Liver (tissue), 9 donors: ENCODE data around the gene NPTN. TPM values are rescaled to one million over a fixed set of nuclear protein-coding genes. Genes with fewer than 3 reads are reported as not detected.

Experiments used
- DNase-seq: peaks from one replicate; pipeline ENCODE4 v3.0.0-alpha.2; 2017; ENCODE audit warnings: low spot score
- H3K27ac ChIP-seq, 2 donors: one replicate each; pipeline ENCODE4 v1.7.0; 2013; ENCODE audit warnings: inconsistent platforms in 2 of 2, low read length in 2 of 2, control low read depth in 1 of 2, low read depth in 1 of 2, mild to moderate bottlenecking in 1 of 2
- H3K27me3 ChIP-seq, 4 donors: one replicate each; pipeline versions ENCODE4 v1.6.1 to v1.7.0; 2013; ENCODE audit warnings: low read length in 3 of 4, inconsistent platforms in 1 of 4, mild to moderate bottlenecking in 1 of 4, moderate library complexity in 1 of 4; ENCODE audit not compliant: control insufficient read depth in 4 of 4, insufficient read depth in 4 of 4
- H3K36me3 ChIP-seq, 4 donors: one replicate each; pipeline versions ENCODE4 v1.6.1 to v1.7.0; 2013; ENCODE audit warnings: low read length in 3 of 4, mild to moderate bottlenecking in 3 of 4, low read depth in 1 of 4, moderate library complexity in 1 of 4; ENCODE audit not compliant: control insufficient read depth in 4 of 4, insufficient read depth in 3 of 4
- H3K4me1 ChIP-seq, 4 donors: one replicate each; pipeline versions ENCODE4 v1.6.1 to v1.7.0; 2013; ENCODE audit warnings: low read length in 3 of 4, mild to moderate bottlenecking in 3 of 4, moderate library complexity in 1 of 4; ENCODE audit not compliant: control insufficient read depth in 4 of 4, insufficient read depth in 4 of 4
- H3K4me3 ChIP-seq, 3 donors: one replicate each; pipeline versions ENCODE4 v1.6.1 to v1.7.0; 2013; ENCODE audit warnings: low read length in 3 of 3, control low read depth in 1 of 3, low read depth in 1 of 3, mild to moderate bottlenecking in 1 of 3
- H3K9ac ChIP-seq, 2 donors: one replicate each; pipeline ENCODE4 v1.7.0; 2013; ENCODE audit warnings: low read length in 2 of 2, mild to moderate bottlenecking in 2 of 2, moderate library complexity in 2 of 2, control low read depth in 1 of 2, low read depth in 1 of 2
- H3K9me3 ChIP-seq, 4 donors: one replicate each; pipeline versions ENCODE4 v1.6.1 to v1.7.0; 2013; ENCODE audit warnings: low read length in 3 of 4; ENCODE audit not compliant: control insufficient read depth in 4 of 4
- EGR1 ChIP-seq, 2 donors: IDR thresholded peaks; 2 replicates each; pipeline ENCODE4 v1.6.1; 2016 to 2018; ENCODE audit warnings: antibody characterized with exemption in 2 of 2, low read depth in 2 of 2
- FOXA1 ChIP-seq: IDR thresholded peaks from 2 replicates; pipeline ENCODE4 v1.6.1; 2016; ENCODE audit warnings: antibody characterized with exemption
- FOXA2 ChIP-seq: IDR thresholded peaks from 2 replicates; pipeline ENCODE4 v1.6.1; 2016; ENCODE audit warnings: antibody characterized with exemption
- GABPA ChIP-seq, 2 donors: IDR thresholded peaks in 1 of 2; conservative IDR thresholded peaks in 1 of 2; 2 replicates each; pipeline ENCODE4 v1.6.1; 2016; ENCODE audit warnings: antibody characterized with exemption in 2 of 2, mild to moderate bottlenecking in 1 of 2, moderate library complexity in 1 of 2
- HNF4G ChIP-seq: IDR thresholded peaks from 2 replicates; pipeline ENCODE4 v1.6.1; 2016; ENCODE audit warnings: antibody characterized with exemption
- NR2F2 ChIP-seq: IDR thresholded peaks from 2 replicates; pipeline ENCODE4 v1.6.1; 2016; ENCODE audit warnings: antibody characterized with exemption
- RAD21 ChIP-seq, 2 donors: IDR thresholded peaks; 2 replicates each; pipeline ENCODE4 v1.6.1; 2016; ENCODE audit warnings: antibody characterized with exemption in 2 of 2, mild to moderate bottlenecking in 2 of 2
- RXRA ChIP-seq, 2 donors: IDR thresholded peaks; 2 replicates each; pipeline ENCODE4 v1.6.1; 2017 to 2018; ENCODE audit warnings: antibody characterized with exemption in 2 of 2, mild to moderate bottlenecking in 1 of 2
- SP1 ChIP-seq: IDR thresholded peaks from 2 replicates; pipeline ENCODE4 v1.6.1; 2018; ENCODE audit warnings: antibody characterized with exemption, mild to moderate bottlenecking
- TAF1 ChIP-seq: conservative IDR thresholded peaks from 2 replicates; pipeline ENCODE4 v1.6.1; 2016; ENCODE audit warnings: antibody characterized with exemption, mild to moderate bottlenecking
- YY1 ChIP-seq: IDR thresholded peaks from 2 replicates; pipeline ENCODE4 v1.6.1; 2016; ENCODE audit warnings: antibody characterized with exemption, mild to moderate bottlenecking
- WGBS: extraction: QIAGEN DNeasy Blood & Tissue Kit; methylation state at CpG from one replicate; pipeline ENCODE4 v1.1.7; 2013; 5-methylcytosine and 5-hydroxymethylcytosine counted together
- polyA plus RNA-seq, 2 donors: library from polyadenylated mRNA; stranded (reverse) in 1 of 2; unstranded in 1 of 2; fragments of 200-250 nt in 1 of 2; fragments of >200 nt in 1 of 2; fragmentation: Nextera tagmentation in 1 of 2; extraction: Ambion mirVana in 1 of 2; gene quantifications; one replicate each; pipeline versions ENCODE4 v1.2.1 to v1.2.3, GENCODE V29; 2013 to 2015
- total RNA-seq, 2 donors: library from RNA; depleted of rRNA; stranded (reverse); fragments of >200 nt; gene quantifications; one replicate each; pipeline ENCODE4 v1.2.3, GENCODE V29; 2014
- TF ChIP-seq, protein P1 (sequence below): IDR thresholded peaks from 2 replicates; pipeline ENCODE4 v1.6.1; 2016; ENCODE audit warnings: antibody characterized with exemption, mild to moderate bottlenecking
- TF ChIP-seq, protein P2 (sequence below): IDR thresholded peaks from 2 replicates; pipeline ENCODE4 v1.6.1; 2016; ENCODE audit warnings: antibody characterized with exemption
- TF ChIP-seq, protein P3 (sequence below): IDR thresholded peaks from 2 replicates; pipeline ENCODE4 v1.6.1; 2016; ENCODE audit warnings: antibody characterized with exemption
- TF ChIP-seq, protein P4 (sequence below): fragments of 150-350 bp; IDR thresholded peaks from 2 replicates; pipeline ENCODE4 v1.5.1; 2017; ENCODE audit warnings: improper control_type of control experiment, low read depth, low read length; ENCODE audit not compliant: missing input control
- TF ChIP-seq, protein P5 (sequence below): IDR thresholded peaks from 2 replicates; pipeline ENCODE4 v1.6.1; 2016; ENCODE audit warnings: antibody characterized with exemption
- donor health status: healthy.
- donor health status: healthy.
- donor health status: healthy.
- donor health status: healthy.
- donor health status: healthy.

NPTN gene
- total and polyA plus RNA-seq, 4 donors: 16.8 to 42.4 (median 33.9) TPM

DNA sequence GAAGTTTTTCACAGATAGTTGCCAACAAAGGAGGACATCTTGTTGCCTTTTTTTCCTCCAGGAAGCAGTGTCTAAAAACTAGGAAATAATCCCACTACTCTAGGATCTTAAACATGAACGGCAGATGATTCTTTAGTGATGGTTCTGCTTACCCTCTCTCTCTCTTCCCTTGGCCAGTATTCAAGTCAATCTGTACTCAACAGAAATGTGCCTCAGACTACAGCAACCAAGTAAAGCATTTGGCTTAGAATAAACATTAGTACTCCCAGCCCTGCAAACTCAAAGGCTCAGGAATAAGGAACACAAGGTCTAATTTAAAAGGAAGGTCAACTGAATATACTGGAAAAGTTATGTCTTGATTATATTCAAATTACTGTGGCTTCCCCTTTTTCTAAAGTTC, 8.7 kb downstream of the NPTN start:
- 66% methylated on average over 1 of the region's 1 CpG for WGBS
- Histone ChIP-seq H3K9me3 (no peaks in the 10 kb centered on the region), H3K36me3 (no peaks in the 10 kb centered on the region), H3K4me3 (no peak overlapping the region), H3K27me3 (no peaks in the 10 kb centered on the region), H3K4me1 (peaks cover 11 to 30% (median 19%) of the 10 kb centered on the region in 4 donors), H3K9ac (no peak overlapping the region), H3K27ac (no peak overlapping the region)
- TF ChIP-seq NR2F2 (no peak), HNF4G (no peak), SP1 (no peak), TAF1 (no peak), EGR1 (IDR thresholded peaks at IDR 0.05; ENCODE audit: low read depth in 2 of 2) (no peak), FOXA2 (no peak), FOXA1 (no peak)
- TF ChIP-seq, protein P1, sequence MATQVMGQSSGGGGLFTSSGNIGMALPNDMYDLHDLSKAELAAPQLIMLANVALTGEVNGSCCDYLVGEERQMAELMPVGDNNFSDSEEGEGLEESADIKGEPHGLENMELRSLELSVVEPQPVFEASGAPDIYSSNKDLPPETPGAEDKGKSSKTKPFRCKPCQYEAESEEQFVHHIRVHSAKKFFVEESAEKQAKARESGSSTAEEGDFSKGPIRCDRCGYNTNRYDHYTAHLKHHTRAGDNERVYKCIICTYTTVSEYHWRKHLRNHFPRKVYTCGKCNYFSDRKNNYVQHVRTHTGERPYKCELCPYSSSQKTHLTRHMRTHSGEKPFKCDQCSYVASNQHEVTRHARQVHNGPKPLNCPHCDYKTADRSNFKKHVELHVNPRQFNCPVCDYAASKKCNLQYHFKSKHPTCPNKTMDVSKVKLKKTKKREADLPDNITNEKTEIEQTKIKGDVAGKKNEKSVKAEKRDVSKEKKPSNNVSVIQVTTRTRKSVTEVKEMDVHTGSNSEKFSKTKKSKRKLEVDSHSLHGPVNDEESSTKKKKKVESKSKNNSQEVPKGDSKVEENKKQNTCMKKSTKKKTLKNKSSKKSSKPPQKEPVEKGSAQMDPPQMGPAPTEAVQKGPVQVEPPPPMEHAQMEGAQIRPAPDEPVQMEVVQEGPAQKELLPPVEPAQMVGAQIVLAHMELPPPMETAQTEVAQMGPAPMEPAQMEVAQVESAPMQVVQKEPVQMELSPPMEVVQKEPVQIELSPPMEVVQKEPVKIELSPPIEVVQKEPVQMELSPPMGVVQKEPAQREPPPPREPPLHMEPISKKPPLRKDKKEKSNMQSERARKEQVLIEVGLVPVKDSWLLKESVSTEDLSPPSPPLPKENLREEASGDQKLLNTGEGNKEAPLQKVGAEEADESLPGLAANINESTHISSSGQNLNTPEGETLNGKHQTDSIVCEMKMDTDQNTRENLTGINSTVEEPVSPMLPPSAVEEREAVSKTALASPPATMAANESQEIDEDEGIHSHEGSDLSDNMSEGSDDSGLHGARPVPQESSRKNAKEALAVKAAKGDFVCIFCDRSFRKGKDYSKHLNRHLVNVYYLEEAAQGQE: no peak
- TF ChIP-seq, protein P2, sequence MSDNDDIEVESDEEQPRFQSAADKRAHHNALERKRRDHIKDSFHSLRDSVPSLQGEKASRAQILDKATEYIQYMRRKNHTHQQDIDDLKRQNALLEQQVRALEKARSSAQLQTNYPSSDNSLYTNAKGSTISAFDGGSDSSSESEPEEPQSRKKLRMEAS: no peak
- no peak for DNase-seq

DNA sequence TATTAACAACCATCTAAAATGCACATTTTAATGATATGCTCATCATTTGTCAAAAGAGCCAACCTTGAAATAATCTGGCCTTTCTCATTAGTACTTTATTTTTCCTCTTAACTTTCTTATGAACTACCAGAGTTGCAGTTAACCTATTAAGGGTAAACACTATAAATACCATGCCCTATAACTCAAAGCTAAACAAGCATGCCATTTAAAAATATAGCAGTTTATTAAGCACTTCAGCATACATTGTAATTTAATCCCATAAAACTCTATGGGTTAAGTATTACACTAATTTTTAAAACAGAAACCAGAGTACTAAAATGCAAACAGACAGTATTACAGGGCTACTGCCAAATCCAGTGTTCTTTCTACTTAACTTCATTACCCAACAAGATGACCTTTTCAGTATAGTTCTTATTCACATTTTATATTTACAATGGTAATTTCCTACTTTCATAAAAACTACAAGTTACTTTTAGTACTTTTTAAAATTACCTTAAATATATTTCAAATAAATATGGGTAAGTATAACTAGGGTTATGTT, 11.8 kb downstream of the NPTN start:
- TF ChIP-seq, protein P3, sequence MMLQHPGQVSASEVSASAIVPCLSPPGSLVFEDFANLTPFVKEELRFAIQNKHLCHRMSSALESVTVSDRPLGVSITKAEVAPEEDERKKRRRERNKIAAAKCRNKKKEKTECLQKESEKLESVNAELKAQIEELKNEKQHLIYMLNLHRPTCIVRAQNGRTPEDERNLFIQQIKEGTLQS: no peak
- TF ChIP-seq, protein P4, sequence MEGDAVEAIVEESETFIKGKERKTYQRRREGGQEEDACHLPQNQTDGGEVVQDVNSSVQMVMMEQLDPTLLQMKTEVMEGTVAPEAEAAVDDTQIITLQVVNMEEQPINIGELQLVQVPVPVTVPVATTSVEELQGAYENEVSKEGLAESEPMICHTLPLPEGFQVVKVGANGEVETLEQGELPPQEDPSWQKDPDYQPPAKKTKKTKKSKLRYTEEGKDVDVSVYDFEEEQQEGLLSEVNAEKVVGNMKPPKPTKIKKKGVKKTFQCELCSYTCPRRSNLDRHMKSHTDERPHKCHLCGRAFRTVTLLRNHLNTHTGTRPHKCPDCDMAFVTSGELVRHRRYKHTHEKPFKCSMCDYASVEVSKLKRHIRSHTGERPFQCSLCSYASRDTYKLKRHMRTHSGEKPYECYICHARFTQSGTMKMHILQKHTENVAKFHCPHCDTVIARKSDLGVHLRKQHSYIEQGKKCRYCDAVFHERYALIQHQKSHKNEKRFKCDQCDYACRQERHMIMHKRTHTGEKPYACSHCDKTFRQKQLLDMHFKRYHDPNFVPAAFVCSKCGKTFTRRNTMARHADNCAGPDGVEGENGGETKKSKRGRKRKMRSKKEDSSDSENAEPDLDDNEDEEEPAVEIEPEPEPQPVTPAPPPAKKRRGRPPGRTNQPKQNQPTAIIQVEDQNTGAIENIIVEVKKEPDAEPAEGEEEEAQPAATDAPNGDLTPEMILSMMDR: no peak
- TF ChIP-seq SP1 (no peak), RAD21 (IDR thresholded peaks at IDR 0.05) (no peak), HNF4G (no peak)
- H3K9me3 ChIP-seq: no peaks in the 10 kb centered on the region
- H3K27me3 ChIP-seq: no peaks in the 10 kb centered on the region
- H3K27ac ChIP-seq: no peak overlapping the region
- H3K4me3 ChIP-seq: no peak overlapping the region
- peaks cover 0 to 16% (median 7%) of the 10 kb centered on the region in 4 donors for H3K4me1 ChIP-seq
- no peak overlapping the region for H3K9ac ChIP-seq
- no peak for DNase-seq
- H3K36me3 ChIP-seq: peaks cover 0 to 2% (median 0%) of the 10 kb centered on the region in 4 donors

DNA sequence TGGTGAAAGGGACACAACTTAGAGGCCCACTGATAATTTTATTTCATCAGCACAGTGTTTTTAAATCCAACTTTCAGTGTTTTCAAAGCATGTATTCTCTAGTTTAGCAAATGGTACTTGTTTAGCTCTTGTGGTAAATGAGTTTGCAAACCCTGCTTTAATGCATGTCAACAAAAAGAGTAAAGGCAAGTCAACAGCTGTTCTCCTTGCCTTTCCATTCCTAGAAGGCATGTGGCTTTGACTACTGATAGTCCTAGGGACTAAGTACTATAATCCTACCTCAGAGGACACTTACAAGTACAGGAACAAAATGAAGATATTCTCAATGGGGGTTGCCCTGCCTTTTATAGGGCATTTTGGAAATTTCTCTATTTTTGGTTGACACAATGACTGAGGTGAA, 13.1 kb downstream of the NPTN start:
- DNase-seq: no peak
- Histone ChIP-seq H3K9me3 (no peaks in the 10 kb centered on the region), H3K27ac (no peak overlapping the region), H3K27me3 (no peaks in the 10 kb centered on the region), H3K9ac (no peak overlapping the region), H3K4me3 (no peak overlapping the region), H3K4me1 (peaks cover 0 to 16% (median 7%) of the 10 kb centered on the region in 4 donors), H3K36me3 (peaks cover 0 to 2% (median 0%) of the 10 kb centered on the region in 4 donors)
- TF ChIP-seq FOXA1 (no peak), RXRA (IDR thresholded peaks at IDR 0.05) (no peak), TAF1 (no peak), RAD21 (IDR thresholded peaks at IDR 0.05) (no peak), GABPA (IDR thresholded peaks at IDR 0.05 in 1 of 2, conservative IDR thresholded peaks at IDR 0.05 in 1 of 2) (no peak), YY1 (no peak), EGR1 (IDR thresholded peaks at IDR 0.05; ENCODE audit: low read depth in 2 of 2) (no peak)
- TF ChIP-seq, protein P4: no peak
- TF ChIP-seq, protein P5, sequence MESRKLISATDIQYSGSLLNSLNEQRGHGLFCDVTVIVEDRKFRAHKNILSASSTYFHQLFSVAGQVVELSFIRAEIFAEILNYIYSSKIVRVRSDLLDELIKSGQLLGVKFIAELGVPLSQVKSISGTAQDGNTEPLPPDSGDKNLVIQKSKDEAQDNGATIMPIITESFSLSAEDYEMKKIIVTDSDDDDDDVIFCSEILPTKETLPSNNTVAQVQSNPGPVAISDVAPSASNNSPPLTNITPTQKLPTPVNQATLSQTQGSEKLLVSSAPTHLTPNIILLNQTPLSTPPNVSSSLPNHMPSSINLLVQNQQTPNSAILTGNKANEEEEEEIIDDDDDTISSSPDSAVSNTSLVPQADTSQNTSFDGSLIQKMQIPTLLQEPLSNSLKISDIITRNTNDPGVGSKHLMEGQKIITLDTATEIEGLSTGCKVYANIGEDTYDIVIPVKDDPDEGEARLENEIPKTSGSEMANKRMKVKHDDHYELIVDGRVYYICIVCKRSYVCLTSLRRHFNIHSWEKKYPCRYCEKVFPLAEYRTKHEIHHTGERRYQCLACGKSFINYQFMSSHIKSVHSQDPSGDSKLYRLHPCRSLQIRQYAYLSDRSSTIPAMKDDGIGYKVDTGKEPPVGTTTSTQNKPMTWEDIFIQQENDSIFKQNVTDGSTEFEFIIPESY: no peak
- TF ChIP-seq, protein P2: no peak
